Panc1 (cell line): ENCODE data around the gene MAPT. TPM values are rescaled to one million over a fixed set of nuclear protein-coding genes. Genes with fewer than 3 reads are reported as not detected.

ENCODE experiments used
- ATAC-seq: fragments of 200-7000 bp; cut with Tn5 transposase; 2 replicates; pipeline ENCODE4 v1.9.1; 2020; ENCODE audit warnings: mild to moderate bottlenecking, moderate library complexity
- BruUV-seq: library from RNA; stranded (reverse); fragments of 400-500 nt; replicated peaks from 2 replicates; lab custom pipeline; 2021; lab: Mats Ljungman, UMichigan
- CTCF ChIA-PET: fragments of 300-600 bp; sonication (Branson Sonifier 250); formaldehyde crosslinking; loops from one replicate; lab custom pipeline; 2022; ENCODE audit warnings: antibody characterized with exemption; lab: Charles Lee
- POLR2A ChIA-PET: fragments of 300-600 bp; sonication (Branson Sonifier 250); formaldehyde crosslinking; loops from one replicate; lab custom pipeline; 2022; ENCODE audit warnings: antibody characterized with exemption; lab: Charles Lee
- DNase-seq: peaks from one replicate; pipeline ENCODE4 v3.0.0-alpha.2; 2010; ENCODE audit warnings: low read depth, low spot score
- H3K27ac ChIP-seq: 2 replicates; pipeline ENCODE4 v1.5.1; 2011; ENCODE audit warnings: mild to moderate bottlenecking, low read length, inconsistent platforms
- H3K27me3 ChIP-seq: fragments of 200-500 bp; sonication (Bioruptor generic); 2 replicates; pipeline ENCODE4 v1.6.0; 2014; ENCODE audit warnings: low read length, inconsistent platforms; ENCODE audit not compliant: control insufficient read depth, insufficient read depth
- H3K36me3 ChIP-seq: fragments of 200-500 bp; sonication (Bioruptor generic); 2 replicates; pipeline ENCODE4 v1.5.1; 2014; ENCODE audit warnings: inconsistent platforms, mild to moderate bottlenecking, low read length, moderate library complexity; ENCODE audit not compliant: control insufficient read depth, insufficient read depth
- H3K4me1 ChIP-seq: 2 replicates; pipeline ENCODE4 v1.5.1; 2011; ENCODE audit warnings: inconsistent platforms, mild to moderate bottlenecking, low read length, moderate library complexity; ENCODE audit not compliant: control insufficient read depth, insufficient read depth
- H3K4me3 ChIP-seq, 2 experiments: 2 replicates each; pipeline ENCODE4 v1.5.1; 2011 to 2012; ENCODE audit warnings: low read depth in 2 of 2, low read length in 2 of 2, mild to moderate bottlenecking in 2 of 2, inconsistent platforms in 1 of 2, moderate library complexity in 1 of 2
- H3K9me3 ChIP-seq: fragments of 200-500 bp; sonication (Bioruptor generic); 2 replicates; pipeline ENCODE4 v1.5.1; 2014; ENCODE audit warnings: low read depth, mild to moderate bottlenecking, inconsistent platforms, low read length, moderate library complexity; ENCODE audit not compliant: control insufficient read depth, insufficient read depth
- POLR2AphosphoS5 ChIP-seq: IDR thresholded peaks from 2 replicates; pipeline ENCODE4 v1.6.1; 2012; ENCODE audit warnings: mild to moderate bottlenecking, low read depth, low read length, moderate library complexity
- SIN3A ChIP-seq: IDR thresholded peaks from 2 replicates; pipeline ENCODE4 v1.6.1; 2012; ENCODE audit warnings: low read depth, mild to moderate bottlenecking, low read length, moderate library complexity, borderline replicate concordance; ENCODE audit not compliant: insufficient read depth
- TCF7L2 ChIP-seq: IDR thresholded peaks from 2 replicates; pipeline ENCODE4 v1.6.1; 2011; ENCODE audit warnings: mild to moderate bottlenecking, low read depth, low read length, inconsistent platforms
- in situ Hi-C: cut with HindIII; loops from 2 replicates; pipeline ENCODE4 v1.10.0; 2016; ENCODE audit warnings: low sequenced_read_pairs, low pct_unique_long_range_greater_than_20kb
- intact Hi-C: fragments of 100-400 bp; cut with micrococcal nuclease; formaldehyde crosslinking; loops from one replicate; pipeline ENCODE4 v1.10.0; 2022; ENCODE audit not compliant: unreplicated experiment
- total RNA-seq: library from RNA; stranded (reverse); gene quantifications from one replicate; pipeline ENCODE4 v1.2.1, GENCODE V29; 2021; ENCODE audit not compliant: unreplicated experiment
- TF ChIP-seq, protein P1 (sequence below): fragments of 450-650 bp; IDR thresholded peaks from 2 replicates; pipeline ENCODE4 v1.5.1; 2017; ENCODE audit warnings: mild to moderate bottlenecking
- TF ChIP-seq, protein P2 (sequence below), 2 experiments: IDR thresholded peaks; 2 replicates each; pipeline ENCODE4 v1.6.1; 2011 to 2012; ENCODE audit warnings: low read depth in 2 of 2, control low read depth in 1 of 2, low read length in 1 of 2, mild to moderate bottlenecking in 1 of 2, moderate library complexity in 1 of 2; ENCODE audit not compliant: insufficient read depth in 1 of 2

MAPT gene
- total RNA-seq, 1 experiment from 2014 or later: 0.59 TPM

DNA sequence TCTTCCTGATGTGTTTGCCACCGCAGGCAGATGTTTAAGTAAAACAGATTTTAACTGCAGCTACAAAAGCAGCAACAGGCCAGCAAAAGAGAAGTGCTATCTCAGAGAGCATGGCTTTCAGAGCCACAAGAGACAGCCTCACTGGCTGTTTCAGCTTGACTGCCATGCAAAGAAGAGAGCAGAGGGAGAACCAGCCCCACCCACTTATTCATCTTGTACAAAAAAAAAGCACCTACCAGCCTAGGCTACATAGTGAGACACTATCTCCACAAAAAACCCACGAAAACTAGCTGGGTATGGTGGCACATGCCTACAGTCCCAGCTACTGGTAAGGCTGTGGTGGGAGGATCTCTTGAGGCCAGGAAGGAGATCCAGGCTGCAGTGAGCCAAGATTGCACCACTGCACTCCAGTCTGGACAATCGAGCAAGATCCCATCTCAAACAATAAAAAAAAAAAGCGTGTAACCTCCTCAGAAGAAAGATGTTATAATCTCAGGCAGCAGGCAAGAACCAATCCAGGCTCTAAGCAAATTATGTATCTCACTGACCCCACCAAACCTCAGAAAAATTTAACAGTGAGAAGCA lies 134.7 kb downstream of the MAPT start:
- Histone ChIP-seq H3K27me3 (no peaks in the 10 kb centered on the region), H3K4me1 (no peaks in the 10 kb centered on the region), H3K4me3 (no peak overlapping the region), H3K27ac (no peak overlapping the region), H3K36me3 (peaks cover 3% of the 10 kb centered on the region), H3K9me3 (no peaks in the 10 kb centered on the region)
- in situ Hi-C loops: no loop called here
- ATAC-seq (no peak), DNase-seq (no peak)
- CTCF ChIA-PET: interaction anchor here (0.6 kb wide), 1 partner anchor 159 kb away, joined by 3 read pairs; no protein-coding TSS in a partner anchor
- intact Hi-C loops: no loop called here
- TF ChIP-seq, protein P1, sequence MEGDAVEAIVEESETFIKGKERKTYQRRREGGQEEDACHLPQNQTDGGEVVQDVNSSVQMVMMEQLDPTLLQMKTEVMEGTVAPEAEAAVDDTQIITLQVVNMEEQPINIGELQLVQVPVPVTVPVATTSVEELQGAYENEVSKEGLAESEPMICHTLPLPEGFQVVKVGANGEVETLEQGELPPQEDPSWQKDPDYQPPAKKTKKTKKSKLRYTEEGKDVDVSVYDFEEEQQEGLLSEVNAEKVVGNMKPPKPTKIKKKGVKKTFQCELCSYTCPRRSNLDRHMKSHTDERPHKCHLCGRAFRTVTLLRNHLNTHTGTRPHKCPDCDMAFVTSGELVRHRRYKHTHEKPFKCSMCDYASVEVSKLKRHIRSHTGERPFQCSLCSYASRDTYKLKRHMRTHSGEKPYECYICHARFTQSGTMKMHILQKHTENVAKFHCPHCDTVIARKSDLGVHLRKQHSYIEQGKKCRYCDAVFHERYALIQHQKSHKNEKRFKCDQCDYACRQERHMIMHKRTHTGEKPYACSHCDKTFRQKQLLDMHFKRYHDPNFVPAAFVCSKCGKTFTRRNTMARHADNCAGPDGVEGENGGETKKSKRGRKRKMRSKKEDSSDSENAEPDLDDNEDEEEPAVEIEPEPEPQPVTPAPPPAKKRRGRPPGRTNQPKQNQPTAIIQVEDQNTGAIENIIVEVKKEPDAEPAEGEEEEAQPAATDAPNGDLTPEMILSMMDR: no peak
- TF ChIP-seq TCF7L2: no peak
- no peak for TF ChIP-seq SIN3A
- TF ChIP-seq, protein P2, sequence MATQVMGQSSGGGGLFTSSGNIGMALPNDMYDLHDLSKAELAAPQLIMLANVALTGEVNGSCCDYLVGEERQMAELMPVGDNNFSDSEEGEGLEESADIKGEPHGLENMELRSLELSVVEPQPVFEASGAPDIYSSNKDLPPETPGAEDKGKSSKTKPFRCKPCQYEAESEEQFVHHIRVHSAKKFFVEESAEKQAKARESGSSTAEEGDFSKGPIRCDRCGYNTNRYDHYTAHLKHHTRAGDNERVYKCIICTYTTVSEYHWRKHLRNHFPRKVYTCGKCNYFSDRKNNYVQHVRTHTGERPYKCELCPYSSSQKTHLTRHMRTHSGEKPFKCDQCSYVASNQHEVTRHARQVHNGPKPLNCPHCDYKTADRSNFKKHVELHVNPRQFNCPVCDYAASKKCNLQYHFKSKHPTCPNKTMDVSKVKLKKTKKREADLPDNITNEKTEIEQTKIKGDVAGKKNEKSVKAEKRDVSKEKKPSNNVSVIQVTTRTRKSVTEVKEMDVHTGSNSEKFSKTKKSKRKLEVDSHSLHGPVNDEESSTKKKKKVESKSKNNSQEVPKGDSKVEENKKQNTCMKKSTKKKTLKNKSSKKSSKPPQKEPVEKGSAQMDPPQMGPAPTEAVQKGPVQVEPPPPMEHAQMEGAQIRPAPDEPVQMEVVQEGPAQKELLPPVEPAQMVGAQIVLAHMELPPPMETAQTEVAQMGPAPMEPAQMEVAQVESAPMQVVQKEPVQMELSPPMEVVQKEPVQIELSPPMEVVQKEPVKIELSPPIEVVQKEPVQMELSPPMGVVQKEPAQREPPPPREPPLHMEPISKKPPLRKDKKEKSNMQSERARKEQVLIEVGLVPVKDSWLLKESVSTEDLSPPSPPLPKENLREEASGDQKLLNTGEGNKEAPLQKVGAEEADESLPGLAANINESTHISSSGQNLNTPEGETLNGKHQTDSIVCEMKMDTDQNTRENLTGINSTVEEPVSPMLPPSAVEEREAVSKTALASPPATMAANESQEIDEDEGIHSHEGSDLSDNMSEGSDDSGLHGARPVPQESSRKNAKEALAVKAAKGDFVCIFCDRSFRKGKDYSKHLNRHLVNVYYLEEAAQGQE (IDR thresholded peaks at IDR 0.05; ENCODE audit: insufficient read depth in 1 of 2, low read depth in 2 of 2, low read length in 1 of 2): no peak
- TF ChIP-seq POLR2AphosphoS5: no peak
- BruUV-seq: no TSS peak
- POLR2A ChIA-PET: no interaction called here

DNA sequence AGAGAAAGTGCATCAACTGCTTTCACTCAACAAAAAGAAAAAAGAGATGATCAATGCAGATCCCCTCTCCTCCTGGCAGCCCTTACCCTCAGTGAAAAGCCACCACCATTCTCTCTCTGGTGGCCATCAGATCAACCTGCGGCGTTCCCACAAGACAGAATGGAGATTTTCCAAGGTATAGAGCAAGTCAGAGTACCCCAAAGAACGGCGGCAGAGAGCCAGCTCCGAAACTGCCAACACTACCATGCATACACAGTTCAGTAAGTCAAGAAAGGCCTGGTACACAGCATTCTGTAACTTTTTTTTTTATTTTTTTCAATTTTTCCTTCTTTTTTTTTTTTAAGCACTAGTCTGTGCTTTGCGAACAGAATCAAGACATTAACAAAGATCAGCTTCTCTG lies 135.3 kb downstream of the MAPT start:
- BruUV-seq: no TSS peak
- Histone ChIP-seq H3K9me3 (no peaks in the 10 kb centered on the region), H3K4me3 (no peak overlapping the region), H3K27me3 (no peaks in the 10 kb centered on the region), H3K36me3 (peaks cover 8% of the 10 kb centered on the region), H3K27ac (no peak overlapping the region), H3K4me1 (no peaks in the 10 kb centered on the region)
- TF ChIP-seq TCF7L2 (no peak), POLR2AphosphoS5 (no peak), SIN3A (no peak)
- TF ChIP-seq, protein P2 (IDR thresholded peaks at IDR 0.05; ENCODE audit: insufficient read depth in 1 of 2, low read depth in 2 of 2, low read length in 1 of 2): no peak
- TF ChIP-seq, protein P1: no peak
- DNase-seq: no peak
- CTCF ChIA-PET: no interaction called here
- intact Hi-C loops (no loop called here), in situ Hi-C loops (no loop called here)
- ATAC-seq: no peak
- POLR2A ChIA-PET: interaction anchor here (0.6 kb wide), 1 partner anchor 10 kb away, joined by 6 read pairs; no protein-coding TSS in a partner anchor
